DND-41 (cell line): ENCODE measurements around the gene PDE4D.

Experiments used
- ATAC-seq: fragments of 200-7000 bp; cut with Tn5 transposase; 3 replicates; pipeline ENCODE4 v1.9.1; 2021; ENCODE audit warnings: low read depth; ENCODE audit not compliant: insufficient read depth
- DNase-seq: peaks from one replicate; pipeline ENCODE4 v3.0.0-alpha.2; 2020
- H2AFZ ChIP-seq: 2 replicates; pipeline ENCODE4 v1.6.0; 2012; ENCODE audit warnings: low read depth, low read length
- H3K27ac ChIP-seq: 2 replicates; pipeline ENCODE4 v1.5.1; 2012; ENCODE audit warnings: low read length, inconsistent platforms
- H3K27me3 ChIP-seq: fragments of 200-600 bp; sonication (generic); 2 replicates; pipeline ENCODE4 v1.6.0; 2012; ENCODE audit warnings: low read length, mild to moderate bottlenecking, inconsistent platforms; ENCODE audit not compliant: insufficient read depth, poor library complexity
- H3K36me3 ChIP-seq: 2 replicates; pipeline ENCODE4 v1.5.1; 2012; ENCODE audit warnings: low read length, inconsistent platforms; ENCODE audit not compliant: insufficient read depth
- H3K4me1 ChIP-seq: 2 replicates; pipeline ENCODE4 v1.5.1; 2012; ENCODE audit warnings: mild to moderate bottlenecking, low read length; ENCODE audit not compliant: insufficient read depth
- H3K4me2 ChIP-seq: 2 replicates; pipeline ENCODE4 v1.6.0; 2012; ENCODE audit warnings: mild to moderate bottlenecking, moderate library complexity, low read length, inconsistent platforms; ENCODE audit not compliant: insufficient read depth
- H3K4me3 ChIP-seq, 2 experiments: fragments of 200-600 bp in 1 of 2; shearing (Covaris generic) in 1 of 2; 2 replicates each; pipeline ENCODE4 v1.5.1; 2012 to 2016; ENCODE audit warnings: inconsistent platforms in 2 of 2, low read length in 2 of 2, mild to moderate bottlenecking in 2 of 2, low read depth in 1 of 2, moderate library complexity in 1 of 2
- H3K79me2 ChIP-seq: 2 replicates; pipeline ENCODE4 v1.6.0; 2012; ENCODE audit warnings: low read length, inconsistent platforms; ENCODE audit not compliant: insufficient read depth
- H3K9ac ChIP-seq: 2 replicates; pipeline ENCODE4 v1.6.0; 2012; ENCODE audit warnings: low read depth, mild to moderate bottlenecking, inconsistent platforms, low read length, moderate library complexity
- H3K9me3 ChIP-seq: 2 replicates; pipeline ENCODE4 v1.5.1; 2012; ENCODE audit warnings: low read length, moderate library complexity, mild to moderate bottlenecking, inconsistent platforms; ENCODE audit not compliant: insufficient read depth, severe bottlenecking
- H4K20me1 ChIP-seq: 2 replicates; pipeline ENCODE4 v1.6.0; 2012; ENCODE audit warnings: low read length; ENCODE audit not compliant: insufficient read depth
- CTCF ChIP-seq: IDR thresholded peaks from 2 replicates; pipeline ENCODE4 v1.5.1; 2012; ENCODE audit warnings: borderline replicate concordance, low read length, moderate library complexity, mild to moderate bottlenecking; ENCODE audit not compliant: poor library complexity, severe bottlenecking; ENCODE audit errors: extremely low read depth
- EZH2 ChIP-seq: IDR thresholded peaks from 3 replicates; pipeline ENCODE4 v1.6.1; 2012; ENCODE audit warnings: borderline replicate concordance, low read depth, mild to moderate bottlenecking, moderate library complexity, low read length, inconsistent platforms; ENCODE audit not compliant: severe bottlenecking

PDE4D gene

GRCh38 chr5:59246882-59247281 is 646.6 kb downstream of the PDE4D start:
- ATAC-seq: no peak
- H3K27ac ChIP-seq: no peak overlapping the region

GRCh38 chr5:59246145-59246869 is 647.2 kb downstream of the PDE4D start:
- H3K36me3 ChIP-seq: no peaks in the 10 kb centered on the region
- no peak for ATAC-seq
- TF ChIP-seq EZH2 (no peak), CTCF (no peak)
- no peak overlapping the region for H2AFZ ChIP-seq
- H3K79me2 ChIP-seq: no peaks in the 10 kb centered on the region
- H3K4me3 ChIP-seq: no peak overlapping the region
- no peak overlapping the region for H3K4me2 ChIP-seq
- H4K20me1 ChIP-seq: no peaks in the 10 kb centered on the region
- no peak overlapping the region for H3K9ac ChIP-seq
- H3K9me3 ChIP-seq: no peaks in the 10 kb centered on the region
- H3K4me1 ChIP-seq: no peaks in the 10 kb centered on the region
- no peak for DNase-seq
- no peaks in the 10 kb centered on the region for H3K27me3 ChIP-seq
- H3K27ac ChIP-seq: no peak overlapping the region

More at GRCh38 chr5:59246882-59247281, 646.6 kb downstream of the PDE4D start:
- no peak overlapping the region for H2AFZ ChIP-seq
- DNase-seq: no peak
- no peaks in the 10 kb centered on the region for H3K9me3 ChIP-seq
- H3K36me3 ChIP-seq: no peaks in the 10 kb centered on the region
- TF ChIP-seq EZH2 (no peak), CTCF (no peak)
- H3K9ac ChIP-seq: no peak overlapping the region
- H3K4me3 ChIP-seq: no peak overlapping the region
- H3K79me2 ChIP-seq: no peaks in the 10 kb centered on the region
- H4K20me1 ChIP-seq: no peaks in the 10 kb centered on the region
- no peaks in the 10 kb centered on the region for H3K27me3 ChIP-seq
- no peak overlapping the region for H3K4me2 ChIP-seq
- no peaks in the 10 kb centered on the region for H3K4me1 ChIP-seq

GRCh38 chr5:59245198-59245597 is 648.3 kb downstream of the PDE4D start:
- H3K27me3 ChIP-seq: no peaks in the 10 kb centered on the region
- no peak for TF ChIP-seq CTCF
- TF ChIP-seq EZH2: no peak
- no peaks in the 10 kb centered on the region for H4K20me1 ChIP-seq
- no peak overlapping the region for H3K4me3 ChIP-seq
- H2AFZ ChIP-seq: no peak overlapping the region
- ATAC-seq (no peak), DNase-seq (no peak)
- no peak overlapping the region for H3K9ac ChIP-seq
- H3K27ac ChIP-seq: no peak overlapping the region
- no peak overlapping the region for H3K4me2 ChIP-seq
- no peaks in the 10 kb centered on the region for H3K4me1 ChIP-seq
- H3K36me3 ChIP-seq: no peaks in the 10 kb centered on the region
- no peaks in the 10 kb centered on the region for H3K9me3 ChIP-seq
- no peaks in the 10 kb centered on the region for H3K79me2 ChIP-seq
